ENCODE measurements around the gene LRRC18.

The LRRC18 gene

DNA sequence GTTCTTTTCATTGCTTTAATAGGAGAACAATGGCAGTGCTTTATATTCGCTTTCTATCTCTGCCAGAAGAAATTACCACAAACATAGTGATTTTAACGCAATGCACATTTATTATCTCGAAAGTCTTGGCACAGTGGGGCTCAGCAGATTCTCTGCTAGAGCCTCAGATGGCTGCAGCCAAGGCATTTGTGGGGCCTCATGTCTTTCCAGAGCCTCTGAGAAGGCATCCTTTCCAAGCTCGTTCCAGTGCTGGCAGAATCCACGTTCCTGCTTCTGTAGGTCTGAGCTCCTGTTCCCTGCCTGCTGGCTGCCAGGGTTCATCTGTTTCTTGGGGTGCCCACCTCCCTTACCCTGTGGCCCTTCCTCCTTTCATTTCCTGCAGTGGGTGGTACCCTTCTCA lies 60.2 kb downstream of the LRRC18 start:
- no peak for TF ChIP-seq MEIS1 (CRISPR knock-in tag; IDR thresholded peaks at IDR 0.05; ENCODE audit: borderline replicate concordance)
- no peak for TF ChIP-seq REPIN1 (tag by site-specific recombination; IDR thresholded peaks at IDR 0.05; ENCODE audit: low read depth)
- TF ChIP-seq ZNF677 (tag by site-specific recombination; IDR thresholded peaks at IDR 0.05) = no peak
- no peak for TF ChIP-seq ZNF211 (tag by site-specific recombination; IDR thresholded peaks at IDR 0.05; ENCODE audit: low read depth)
- no peak for TF ChIP-seq YY1 (tag by site-specific recombination; IDR thresholded peaks at IDR 0.05)
- TF ChIP-seq GLI2 (tag by site-specific recombination; IDR thresholded peaks at IDR 0.05; ENCODE audit: borderline replicate concordance, low read depth) = no peak
- TF ChIP-seq ZFHX2 (tag by site-specific recombination; conservative IDR thresholded peaks at IDR 0.05) = no peak
- no peak for TF ChIP-seq ZNF184 (tag by site-specific recombination; IDR thresholded peaks at IDR 0.05)
- no peak for TF ChIP-seq ZNF10 (tag by site-specific recombination; IDR thresholded peaks at IDR 0.05)
- no peak for TF ChIP-seq ZNF776 (tag by site-specific recombination; IDR thresholded peaks at IDR 0.05; ENCODE audit: borderline replicate concordance)
- TF ChIP-seq ZNF302 (tag by site-specific recombination; IDR thresholded peaks at IDR 0.05; ENCODE audit: low read depth) = no peak
- TF ChIP-seq YY2 (tag by site-specific recombination; IDR thresholded peaks at IDR 0.05) = no peak
- TF ChIP-seq, protein P1, sequence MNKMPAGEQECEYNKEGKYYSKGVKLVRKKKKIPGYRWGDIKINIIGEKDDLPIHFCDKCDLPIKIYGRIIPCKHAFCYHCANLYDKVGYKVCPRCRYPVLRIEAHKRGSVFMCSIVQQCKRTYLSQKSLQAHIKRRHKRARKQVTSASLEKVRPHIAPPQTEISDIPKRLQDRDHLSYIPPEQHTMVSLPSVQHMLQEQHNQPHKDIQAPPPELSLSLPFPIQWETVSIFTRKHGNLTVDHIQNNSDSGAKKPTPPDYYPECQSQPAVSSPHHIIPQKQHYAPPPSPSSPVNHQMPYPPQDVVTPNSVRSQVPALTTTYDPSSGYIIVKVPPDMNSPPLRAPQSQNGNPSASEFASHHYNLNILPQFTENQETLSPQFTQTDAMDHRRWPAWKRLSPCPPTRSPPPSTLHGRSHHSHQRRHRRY (tag by site-specific recombination; IDR thresholded peaks at IDR 0.05) = no peak
- TF ChIP-seq ZSCAN23 (tag by site-specific recombination; IDR thresholded peaks at IDR 0.05) = no peak
- no peak for TF ChIP-seq ZNF138 (tag by site-specific recombination; IDR thresholded peaks at IDR 0.05; ENCODE audit: borderline replicate concordance)
- TF ChIP-seq ZNF37A (tag by site-specific recombination; IDR thresholded peaks at IDR 0.05) = no peak
- no peak for TF ChIP-seq ZNF571 (tag by site-specific recombination; IDR thresholded peaks at IDR 0.05)
- no peak for TF ChIP-seq ZFP41 (tag by site-specific recombination; IDR thresholded peaks at IDR 0.05; ENCODE audit: borderline replicate concordance)
- no peak for TF ChIP-seq ZNF501 (tag by site-specific recombination; IDR thresholded peaks at IDR 0.05)
- ChIA-PET POLR2A (no interaction called here), CTCF (interaction anchor here (0.5 to 1.4 kb wide), 2 partner anchors 223 to 631 kb away, joined by 3 to 6 read pairs; no protein-coding TSS in a partner anchor)
- no peaks in the 10 kb centered on the region for H3K4me1 ChIP-seq (ENCODE audit: control insufficient read depth, insufficient read depth, low read length)
- H3K4me3 ChIP-seq (ENCODE audit: low read depth, low read length) = no peak overlapping the region
- H3K36me3 ChIP-seq (ENCODE audit: control insufficient read depth in 2 of 2, insufficient read depth in 1 of 2, low read length in 2 of 2) = no peaks in the 10 kb centered on the region
- no peaks in the 10 kb centered on the region for H3K9me3 ChIP-seq (ENCODE audit: control insufficient read depth, insufficient read depth, low read depth, low read length)
- H3K27ac ChIP-seq (ENCODE audit: extremely low read depth, low read depth, low read length) = no peak overlapping the region

DNA sequence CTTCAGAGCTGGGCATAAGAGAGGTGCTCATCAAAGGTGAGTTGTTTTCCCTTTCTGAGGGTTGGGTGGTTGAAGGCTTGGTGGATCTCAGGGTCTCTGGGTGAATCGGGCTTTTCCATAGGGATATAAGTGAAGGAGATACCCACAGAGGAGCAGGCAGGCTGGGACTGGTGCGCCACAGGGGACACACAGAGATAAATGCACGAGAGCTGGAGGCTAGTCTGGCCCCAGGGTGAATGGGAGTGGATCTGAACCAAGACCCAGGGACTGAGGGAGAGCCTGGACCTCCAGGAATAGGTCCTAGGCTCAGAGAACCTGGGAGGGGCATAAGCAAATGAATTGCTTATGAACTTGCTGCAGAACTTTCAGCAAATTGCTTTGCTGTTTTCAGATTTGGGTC lies 61.5 kb downstream of the LRRC18 start:
- H3K9me3 ChIP-seq (ENCODE audit: control insufficient read depth, insufficient read depth, low read depth, low read length) = no peaks in the 10 kb centered on the region
- no peaks in the 10 kb centered on the region for H3K4me1 ChIP-seq (ENCODE audit: control insufficient read depth, insufficient read depth, low read length)
- CTCF ChIA-PET = no interaction called here
- H3K27ac ChIP-seq (ENCODE audit: extremely low read depth, low read depth, low read length) = no peak overlapping the region
- no peak overlapping the region for H3K4me3 ChIP-seq (ENCODE audit: low read depth, low read length)
- H3K36me3 ChIP-seq (ENCODE audit: control insufficient read depth in 2 of 2, insufficient read depth in 1 of 2, low read length in 2 of 2) = no peaks in the 10 kb centered on the region
- POLR2A ChIA-PET = no interaction called here
- TF ChIP-seq ZNF404 (tag by site-specific recombination; IDR thresholded peaks at IDR 0.05) (no peak), KLF1 (tag by site-specific recombination; IDR thresholded peaks at IDR 0.05) (no peak), HOXC10 (CRISPR knock-in tag; IDR thresholded peaks at IDR 0.05) (no peak), GLI2 (tag by site-specific recombination; IDR thresholded peaks at IDR 0.05; ENCODE audit: borderline replicate concordance, low read depth) (no peak), ZNF16 (tag by site-specific recombination; IDR thresholded peaks at IDR 0.05; ENCODE audit: low read depth) (no peak), ZNF211 (tag by site-specific recombination; IDR thresholded peaks at IDR 0.05; ENCODE audit: low read depth) (no peak), ZBTB21 (tag by site-specific recombination; IDR thresholded peaks at IDR 0.05) (no peak)
- TF ChIP-seq, protein P2, sequence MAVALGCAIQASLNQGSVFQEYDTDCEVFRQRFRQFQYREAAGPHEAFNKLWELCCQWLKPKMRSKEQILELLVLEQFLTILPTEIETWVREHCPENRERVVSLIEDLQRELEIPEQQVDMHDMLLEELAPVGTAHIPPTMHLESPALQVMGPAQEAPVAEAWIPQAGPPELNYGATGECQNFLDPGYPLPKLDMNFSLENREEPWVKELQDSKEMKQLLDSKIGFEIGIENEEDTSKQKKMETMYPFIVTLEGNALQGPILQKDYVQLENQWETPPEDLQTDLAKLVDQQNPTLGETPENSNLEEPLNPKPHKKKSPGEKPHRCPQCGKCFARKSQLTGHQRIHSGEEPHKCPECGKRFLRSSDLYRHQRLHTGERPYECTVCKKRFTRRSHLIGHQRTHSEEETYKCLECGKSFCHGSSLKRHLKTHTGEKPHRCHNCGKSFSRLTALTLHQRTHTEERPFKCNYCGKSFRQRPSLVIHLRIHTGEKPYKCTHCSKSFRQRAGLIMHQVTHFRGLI (tag by site-specific recombination; IDR thresholded peaks at IDR 0.05) = no peak
- TF ChIP-seq, protein P3, sequence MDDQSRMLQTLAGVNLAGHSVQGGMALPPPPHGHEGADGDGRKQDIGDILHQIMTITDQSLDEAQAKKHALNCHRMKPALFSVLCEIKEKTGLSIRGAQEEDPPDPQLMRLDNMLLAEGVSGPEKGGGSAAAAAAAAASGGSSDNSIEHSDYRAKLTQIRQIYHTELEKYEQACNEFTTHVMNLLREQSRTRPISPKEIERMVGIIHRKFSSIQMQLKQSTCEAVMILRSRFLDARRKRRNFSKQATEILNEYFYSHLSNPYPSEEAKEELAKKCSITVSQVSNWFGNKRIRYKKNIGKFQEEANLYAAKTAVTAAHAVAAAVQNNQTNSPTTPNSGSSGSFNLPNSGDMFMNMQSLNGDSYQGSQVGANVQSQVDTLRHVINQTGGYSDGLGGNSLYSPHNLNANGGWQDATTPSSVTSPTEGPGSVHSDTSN (CRISPR knock-in tag; IDR thresholded peaks at IDR 0.05) = no peak
- TF ChIP-seq, protein P4, sequence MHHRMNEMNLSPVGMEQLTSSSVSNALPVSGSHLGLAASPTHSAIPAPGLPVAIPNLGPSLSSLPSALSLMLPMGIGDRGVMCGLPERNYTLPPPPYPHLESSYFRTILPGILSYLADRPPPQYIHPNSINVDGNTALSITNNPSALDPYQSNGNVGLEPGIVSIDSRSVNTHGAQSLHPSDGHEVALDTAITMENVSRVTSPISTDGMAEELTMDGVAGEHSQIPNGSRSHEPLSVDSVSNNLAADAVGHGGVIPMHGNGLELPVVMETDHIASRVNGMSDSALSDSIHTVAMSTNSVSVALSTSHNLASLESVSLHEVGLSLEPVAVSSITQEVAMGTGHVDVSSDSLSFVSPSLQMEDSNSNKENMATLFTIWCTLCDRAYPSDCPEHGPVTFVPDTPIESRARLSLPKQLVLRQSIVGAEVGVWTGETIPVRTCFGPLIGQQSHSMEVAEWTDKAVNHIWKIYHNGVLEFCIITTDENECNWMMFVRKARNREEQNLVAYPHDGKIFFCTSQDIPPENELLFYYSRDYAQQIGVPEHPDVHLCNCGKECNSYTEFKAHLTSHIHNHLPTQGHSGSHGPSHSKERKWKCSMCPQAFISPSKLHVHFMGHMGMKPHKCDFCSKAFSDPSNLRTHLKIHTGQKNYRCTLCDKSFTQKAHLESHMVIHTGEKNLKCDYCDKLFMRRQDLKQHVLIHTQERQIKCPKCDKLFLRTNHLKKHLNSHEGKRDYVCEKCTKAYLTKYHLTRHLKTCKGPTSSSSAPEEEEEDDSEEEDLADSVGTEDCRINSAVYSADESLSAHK (tag by site-specific recombination; IDR thresholded peaks at IDR 0.05) = no peak
- TF ChIP-seq, protein P5, sequence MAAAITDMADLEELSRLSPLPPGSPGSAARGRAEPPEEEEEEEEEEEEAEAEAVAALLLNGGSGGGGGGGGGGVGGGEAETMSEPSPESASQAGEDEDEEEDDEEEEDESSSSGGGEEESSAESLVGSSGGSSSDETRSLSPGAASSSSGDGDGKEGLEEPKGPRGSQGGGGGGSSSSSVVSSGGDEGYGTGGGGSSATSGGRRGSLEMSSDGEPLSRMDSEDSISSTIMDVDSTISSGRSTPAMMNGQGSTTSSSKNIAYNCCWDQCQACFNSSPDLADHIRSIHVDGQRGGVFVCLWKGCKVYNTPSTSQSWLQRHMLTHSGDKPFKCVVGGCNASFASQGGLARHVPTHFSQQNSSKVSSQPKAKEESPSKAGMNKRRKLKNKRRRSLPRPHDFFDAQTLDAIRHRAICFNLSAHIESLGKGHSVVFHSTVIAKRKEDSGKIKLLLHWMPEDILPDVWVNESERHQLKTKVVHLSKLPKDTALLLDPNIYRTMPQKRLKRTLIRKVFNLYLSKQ (tag by site-specific recombination; IDR thresholded peaks at IDR 0.05; ENCODE audit: borderline replicate concordance) = no peak

All from HEK293 (cell line).